Liver (tissue), 9 donors: Measurements from ENCODE around the gene LRRC19. TPM values are rescaled to one million over a fixed set of nuclear protein-coding genes. Genes with fewer than 3 reads are reported as not detected.

Source experiments
- DNase-seq: peaks from one replicate; pipeline ENCODE4 v3.0.0-alpha.2; 2017; ENCODE audit warnings: low spot score
- H3K27ac ChIP-seq, 2 donors: one replicate each; pipeline ENCODE4 v1.7.0; 2013; ENCODE audit warnings: inconsistent platforms in 2 of 2, low read length in 2 of 2, control low read depth in 1 of 2, low read depth in 1 of 2, mild to moderate bottlenecking in 1 of 2
- H3K27me3 ChIP-seq, 4 donors: one replicate each; pipeline versions ENCODE4 v1.6.1 to v1.7.0; 2013; ENCODE audit warnings: low read length in 3 of 4, inconsistent platforms in 1 of 4, mild to moderate bottlenecking in 1 of 4, moderate library complexity in 1 of 4; ENCODE audit not compliant: control insufficient read depth in 4 of 4, insufficient read depth in 4 of 4
- H3K36me3 ChIP-seq, 4 donors: one replicate each; pipeline versions ENCODE4 v1.6.1 to v1.7.0; 2013; ENCODE audit warnings: low read length in 3 of 4, mild to moderate bottlenecking in 3 of 4, low read depth in 1 of 4, moderate library complexity in 1 of 4; ENCODE audit not compliant: control insufficient read depth in 4 of 4, insufficient read depth in 3 of 4
- H3K4me1 ChIP-seq, 4 donors: one replicate each; pipeline versions ENCODE4 v1.6.1 to v1.7.0; 2013; ENCODE audit warnings: low read length in 3 of 4, mild to moderate bottlenecking in 3 of 4, moderate library complexity in 1 of 4; ENCODE audit not compliant: control insufficient read depth in 4 of 4, insufficient read depth in 4 of 4
- H3K4me3 ChIP-seq, 3 donors: one replicate each; pipeline versions ENCODE4 v1.6.1 to v1.7.0; 2013; ENCODE audit warnings: low read length in 3 of 3, control low read depth in 1 of 3, low read depth in 1 of 3, mild to moderate bottlenecking in 1 of 3
- H3K9ac ChIP-seq, 2 donors: one replicate each; pipeline ENCODE4 v1.7.0; 2013; ENCODE audit warnings: low read length in 2 of 2, mild to moderate bottlenecking in 2 of 2, moderate library complexity in 2 of 2, control low read depth in 1 of 2, low read depth in 1 of 2
- H3K9me3 ChIP-seq, 4 donors: one replicate each; pipeline versions ENCODE4 v1.6.1 to v1.7.0; 2013; ENCODE audit warnings: low read length in 3 of 4; ENCODE audit not compliant: control insufficient read depth in 4 of 4
- EGR1 ChIP-seq, 2 donors: IDR thresholded peaks; 2 replicates each; pipeline ENCODE4 v1.6.1; 2016 to 2018; ENCODE audit warnings: antibody characterized with exemption in 2 of 2, low read depth in 2 of 2
- FOXA1 ChIP-seq: IDR thresholded peaks from 2 replicates; pipeline ENCODE4 v1.6.1; 2016; ENCODE audit warnings: antibody characterized with exemption
- FOXA2 ChIP-seq: IDR thresholded peaks from 2 replicates; pipeline ENCODE4 v1.6.1; 2016; ENCODE audit warnings: antibody characterized with exemption
- GABPA ChIP-seq, 2 donors: IDR thresholded peaks in 1 of 2; conservative IDR thresholded peaks in 1 of 2; 2 replicates each; pipeline ENCODE4 v1.6.1; 2016; ENCODE audit warnings: antibody characterized with exemption in 2 of 2, mild to moderate bottlenecking in 1 of 2, moderate library complexity in 1 of 2
- HNF4A ChIP-seq, 2 donors: conservative IDR thresholded peaks; 2 replicates each; pipeline ENCODE4 v1.6.1; 2016; ENCODE audit warnings: antibody characterized with exemption in 2 of 2, mild to moderate bottlenecking in 2 of 2
- HNF4G ChIP-seq: IDR thresholded peaks from 2 replicates; pipeline ENCODE4 v1.6.1; 2016; ENCODE audit warnings: antibody characterized with exemption
- JUND ChIP-seq, 2 donors: IDR thresholded peaks; 2 replicates each; pipeline ENCODE4 v1.6.1; 2016; ENCODE audit warnings: antibody characterized with exemption in 2 of 2
- NR2F2 ChIP-seq: IDR thresholded peaks from 2 replicates; pipeline ENCODE4 v1.6.1; 2016; ENCODE audit warnings: antibody characterized with exemption
- RAD21 ChIP-seq, 2 donors: IDR thresholded peaks; 2 replicates each; pipeline ENCODE4 v1.6.1; 2016; ENCODE audit warnings: antibody characterized with exemption in 2 of 2, mild to moderate bottlenecking in 2 of 2
- RXRA ChIP-seq, 2 donors: IDR thresholded peaks; 2 replicates each; pipeline ENCODE4 v1.6.1; 2017 to 2018; ENCODE audit warnings: antibody characterized with exemption in 2 of 2, mild to moderate bottlenecking in 1 of 2
- SP1 ChIP-seq: IDR thresholded peaks from 2 replicates; pipeline ENCODE4 v1.6.1; 2018; ENCODE audit warnings: antibody characterized with exemption, mild to moderate bottlenecking
- TAF1 ChIP-seq: conservative IDR thresholded peaks from 2 replicates; pipeline ENCODE4 v1.6.1; 2016; ENCODE audit warnings: antibody characterized with exemption, mild to moderate bottlenecking
- YY1 ChIP-seq: IDR thresholded peaks from 2 replicates; pipeline ENCODE4 v1.6.1; 2016; ENCODE audit warnings: antibody characterized with exemption, mild to moderate bottlenecking
- WGBS: extraction: QIAGEN DNeasy Blood & Tissue Kit; methylation state at CpG from one replicate; pipeline ENCODE4 v1.1.7; 2013; 5-methylcytosine and 5-hydroxymethylcytosine counted together
- polyA plus RNA-seq, 2 donors: library from polyadenylated mRNA; stranded (reverse) in 1 of 2; unstranded in 1 of 2; fragments of 200-250 nt in 1 of 2; fragments of >200 nt in 1 of 2; fragmentation: Nextera tagmentation in 1 of 2; extraction: Ambion mirVana in 1 of 2; gene quantifications; one replicate each; pipeline versions ENCODE4 v1.2.1 to v1.2.3, GENCODE V29; 2013 to 2015
- total RNA-seq, 2 donors: library from RNA; depleted of rRNA; stranded (reverse); fragments of >200 nt; gene quantifications; one replicate each; pipeline ENCODE4 v1.2.3, GENCODE V29; 2014
- TF ChIP-seq, protein P1 (sequence below): fragments of 150-350 bp; IDR thresholded peaks from 2 replicates; pipeline ENCODE4 v1.5.1; 2017; ENCODE audit warnings: improper control_type of control experiment, low read depth, low read length; ENCODE audit not compliant: missing input control
- TF ChIP-seq, protein P2 (sequence below): IDR thresholded peaks from 2 replicates; pipeline ENCODE4 v1.6.1; 2016; ENCODE audit warnings: antibody characterized with exemption
- TF ChIP-seq, protein P3 (sequence below): IDR thresholded peaks from 2 replicates; pipeline ENCODE4 v1.6.1; 2016; ENCODE audit warnings: antibody characterized with exemption, mild to moderate bottlenecking
- TF ChIP-seq, protein P4 (sequence below): IDR thresholded peaks from 2 replicates; pipeline ENCODE4 v1.6.1; 2016; ENCODE audit warnings: antibody characterized with exemption
- TF ChIP-seq, protein P5 (sequence below): IDR thresholded peaks from 2 replicates; pipeline ENCODE4 v1.6.1; 2016; ENCODE audit warnings: antibody characterized with exemption
- donor health status: healthy.
- donor health status: healthy.
- donor health status: healthy.
- donor health status: healthy.
- donor health status: healthy.

The LRRC19 gene
- total and polyA plus RNA-seq, 4 donors = 0.27 to 2.1 (median 1.9) TPM

DNA sequence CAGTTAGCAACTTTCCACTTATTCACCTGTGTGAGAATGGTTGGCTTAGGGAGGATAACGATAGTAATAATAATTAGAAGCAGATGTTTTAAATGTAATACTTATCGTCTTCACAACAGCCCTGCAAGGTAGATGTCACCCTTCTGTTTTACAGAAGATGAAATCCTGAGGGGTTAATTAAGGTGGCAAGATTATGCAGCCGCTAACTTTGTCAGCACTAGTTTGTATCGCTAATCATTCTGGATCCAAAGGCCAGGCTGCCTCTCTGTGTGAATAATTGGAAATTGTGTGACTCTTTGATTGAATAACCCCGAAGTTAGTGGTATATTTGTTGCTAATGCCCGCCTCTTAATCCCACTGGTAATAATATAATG is 48.6 kb downstream of the LRRC19 start:
- Histone ChIP-seq H3K4me3 (peak overlapping the region; percentile 50 to 75 (median 55)), H3K9me3 (no peaks in the 10 kb centered on the region), H3K4me1 (peaks cover 0 to 14% (median 3%) of the 10 kb centered on the region in 4 donors), H3K27ac (peak overlapping the region; percentile 54 to 71), H3K36me3 (no peaks in the 10 kb centered on the region), H3K27me3 (no peaks in the 10 kb centered on the region), H3K9ac (peak overlapping the region; percentile 57 to 65)
- TF ChIP-seq SP1 (no peak), JUND (IDR thresholded peaks at IDR 0.05) (no peak), EGR1 (IDR thresholded peaks at IDR 0.05; ENCODE audit: low read depth in 2 of 2) (no peak), HNF4A (conservative IDR thresholded peaks at IDR 0.05) (no peak), NR2F2 (no peak), RAD21 (IDR thresholded peaks at IDR 0.05) (no peak)
- TF ChIP-seq, protein P1, sequence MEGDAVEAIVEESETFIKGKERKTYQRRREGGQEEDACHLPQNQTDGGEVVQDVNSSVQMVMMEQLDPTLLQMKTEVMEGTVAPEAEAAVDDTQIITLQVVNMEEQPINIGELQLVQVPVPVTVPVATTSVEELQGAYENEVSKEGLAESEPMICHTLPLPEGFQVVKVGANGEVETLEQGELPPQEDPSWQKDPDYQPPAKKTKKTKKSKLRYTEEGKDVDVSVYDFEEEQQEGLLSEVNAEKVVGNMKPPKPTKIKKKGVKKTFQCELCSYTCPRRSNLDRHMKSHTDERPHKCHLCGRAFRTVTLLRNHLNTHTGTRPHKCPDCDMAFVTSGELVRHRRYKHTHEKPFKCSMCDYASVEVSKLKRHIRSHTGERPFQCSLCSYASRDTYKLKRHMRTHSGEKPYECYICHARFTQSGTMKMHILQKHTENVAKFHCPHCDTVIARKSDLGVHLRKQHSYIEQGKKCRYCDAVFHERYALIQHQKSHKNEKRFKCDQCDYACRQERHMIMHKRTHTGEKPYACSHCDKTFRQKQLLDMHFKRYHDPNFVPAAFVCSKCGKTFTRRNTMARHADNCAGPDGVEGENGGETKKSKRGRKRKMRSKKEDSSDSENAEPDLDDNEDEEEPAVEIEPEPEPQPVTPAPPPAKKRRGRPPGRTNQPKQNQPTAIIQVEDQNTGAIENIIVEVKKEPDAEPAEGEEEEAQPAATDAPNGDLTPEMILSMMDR = no peak
- TF ChIP-seq, protein P2, sequence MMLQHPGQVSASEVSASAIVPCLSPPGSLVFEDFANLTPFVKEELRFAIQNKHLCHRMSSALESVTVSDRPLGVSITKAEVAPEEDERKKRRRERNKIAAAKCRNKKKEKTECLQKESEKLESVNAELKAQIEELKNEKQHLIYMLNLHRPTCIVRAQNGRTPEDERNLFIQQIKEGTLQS = no peak
- 24% methylated on average over 6 of the region's 6 CpGs for whole genome bisulfite sequencing
- no peak for DNase-seq

DNA sequence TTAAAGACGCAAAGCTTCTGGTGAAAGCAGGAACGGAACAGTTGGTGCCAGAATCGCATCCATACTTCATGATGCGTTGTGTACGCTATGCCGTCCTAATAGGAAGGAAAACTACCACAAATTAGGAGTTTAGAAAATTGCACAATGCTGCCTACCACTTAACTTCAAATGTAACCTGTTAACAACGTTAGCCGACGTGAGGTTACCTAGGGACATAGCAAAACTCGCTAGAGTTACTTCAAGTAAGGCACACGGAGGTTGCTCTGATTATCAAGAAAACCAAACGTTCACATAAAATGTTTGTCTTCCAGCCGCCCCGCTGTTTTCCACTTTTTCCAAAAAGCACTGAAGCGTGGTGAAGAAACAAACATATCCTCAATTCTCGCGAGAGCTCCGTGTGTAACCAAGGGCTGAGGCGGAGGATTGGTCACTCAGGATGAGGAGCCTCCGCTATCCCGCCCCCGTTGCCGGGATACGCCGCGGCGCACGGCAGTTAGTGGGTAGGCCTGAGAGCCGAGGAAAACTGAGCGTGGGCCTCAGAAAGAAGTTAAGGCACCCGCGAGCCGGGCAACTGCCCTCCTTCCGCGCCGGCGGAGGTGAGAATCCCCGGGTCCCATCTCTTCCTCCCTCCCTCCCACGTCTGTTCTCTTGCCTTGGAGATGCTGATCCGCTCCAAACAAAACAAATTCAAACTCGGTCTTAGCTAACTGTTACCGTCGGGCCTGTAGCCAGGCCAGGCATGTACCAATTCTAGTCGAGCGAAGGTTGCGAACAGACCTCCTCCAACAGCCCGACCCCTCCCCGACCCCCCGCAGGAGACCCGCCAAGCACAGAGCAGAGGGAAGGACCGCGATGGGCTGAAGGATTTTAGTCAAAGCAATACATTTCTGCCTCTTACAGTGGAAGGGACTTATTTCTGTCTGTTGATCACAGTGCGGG is 49.3 kb downstream of the LRRC19 start, which contains the start of gene IFT74:
Gene IFT74 (plus strand): TSS at position 492 of the 939 bp plus-strand sequence. CDS start 5,556 bp downstream, outside the sequence.
- Histone ChIP-seq H3K27me3 (no peaks in the 10 kb centered on the region), H3K36me3 (no peaks in the 10 kb centered on the region), H3K9me3 (no peaks in the 10 kb centered on the region), H3K4me3 (peak within 1 kb of the TSS; percentile 50 to 75 (median 55)), H3K4me1 (peaks cover 0 to 14% (median 3%) of the 10 kb centered on the region in 4 donors), H3K27ac (peak within 1 kb of the TSS; percentile 63 to 74), H3K9ac (peak within 1 kb of the TSS; percentile 65 to 70)
- peak; percentile 94 for DNase-seq
- under 1% methylated on average over 53 of the region's 53 CpGs for WGBS
- peak in 1 of 2 donors; percentile 22 for TF ChIP-seq RAD21 (IDR thresholded peaks at IDR 0.05)
- TF ChIP-seq SP1 = peak; percentile 64
- TF ChIP-seq, protein P3, sequence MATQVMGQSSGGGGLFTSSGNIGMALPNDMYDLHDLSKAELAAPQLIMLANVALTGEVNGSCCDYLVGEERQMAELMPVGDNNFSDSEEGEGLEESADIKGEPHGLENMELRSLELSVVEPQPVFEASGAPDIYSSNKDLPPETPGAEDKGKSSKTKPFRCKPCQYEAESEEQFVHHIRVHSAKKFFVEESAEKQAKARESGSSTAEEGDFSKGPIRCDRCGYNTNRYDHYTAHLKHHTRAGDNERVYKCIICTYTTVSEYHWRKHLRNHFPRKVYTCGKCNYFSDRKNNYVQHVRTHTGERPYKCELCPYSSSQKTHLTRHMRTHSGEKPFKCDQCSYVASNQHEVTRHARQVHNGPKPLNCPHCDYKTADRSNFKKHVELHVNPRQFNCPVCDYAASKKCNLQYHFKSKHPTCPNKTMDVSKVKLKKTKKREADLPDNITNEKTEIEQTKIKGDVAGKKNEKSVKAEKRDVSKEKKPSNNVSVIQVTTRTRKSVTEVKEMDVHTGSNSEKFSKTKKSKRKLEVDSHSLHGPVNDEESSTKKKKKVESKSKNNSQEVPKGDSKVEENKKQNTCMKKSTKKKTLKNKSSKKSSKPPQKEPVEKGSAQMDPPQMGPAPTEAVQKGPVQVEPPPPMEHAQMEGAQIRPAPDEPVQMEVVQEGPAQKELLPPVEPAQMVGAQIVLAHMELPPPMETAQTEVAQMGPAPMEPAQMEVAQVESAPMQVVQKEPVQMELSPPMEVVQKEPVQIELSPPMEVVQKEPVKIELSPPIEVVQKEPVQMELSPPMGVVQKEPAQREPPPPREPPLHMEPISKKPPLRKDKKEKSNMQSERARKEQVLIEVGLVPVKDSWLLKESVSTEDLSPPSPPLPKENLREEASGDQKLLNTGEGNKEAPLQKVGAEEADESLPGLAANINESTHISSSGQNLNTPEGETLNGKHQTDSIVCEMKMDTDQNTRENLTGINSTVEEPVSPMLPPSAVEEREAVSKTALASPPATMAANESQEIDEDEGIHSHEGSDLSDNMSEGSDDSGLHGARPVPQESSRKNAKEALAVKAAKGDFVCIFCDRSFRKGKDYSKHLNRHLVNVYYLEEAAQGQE = peak; percentile 46
- no peak for TF ChIP-seq JUND (IDR thresholded peaks at IDR 0.05)
- TF ChIP-seq, protein P1 = no peak
- TF ChIP-seq, protein P2 = no peak
- TF ChIP-seq GABPA (IDR thresholded peaks at IDR 0.05 in 1 of 2, conservative IDR thresholded peaks at IDR 0.05 in 1 of 2) = peak in 1 of 2 donors; percentile 69
- TF ChIP-seq YY1 = peak; percentile 61
- TF ChIP-seq HNF4A (conservative IDR thresholded peaks at IDR 0.05) = no peak
- TF ChIP-seq FOXA1 = peak; percentile 7
- TF ChIP-seq EGR1 (IDR thresholded peaks at IDR 0.05; ENCODE audit: low read depth in 2 of 2) = peak in 1 of 2 donors; percentile 18
- peak in 1 of 2 donors; percentile 51 for TF ChIP-seq RXRA (IDR thresholded peaks at IDR 0.05)
- TF ChIP-seq NR2F2 = no peak
- TF ChIP-seq, protein P4, sequence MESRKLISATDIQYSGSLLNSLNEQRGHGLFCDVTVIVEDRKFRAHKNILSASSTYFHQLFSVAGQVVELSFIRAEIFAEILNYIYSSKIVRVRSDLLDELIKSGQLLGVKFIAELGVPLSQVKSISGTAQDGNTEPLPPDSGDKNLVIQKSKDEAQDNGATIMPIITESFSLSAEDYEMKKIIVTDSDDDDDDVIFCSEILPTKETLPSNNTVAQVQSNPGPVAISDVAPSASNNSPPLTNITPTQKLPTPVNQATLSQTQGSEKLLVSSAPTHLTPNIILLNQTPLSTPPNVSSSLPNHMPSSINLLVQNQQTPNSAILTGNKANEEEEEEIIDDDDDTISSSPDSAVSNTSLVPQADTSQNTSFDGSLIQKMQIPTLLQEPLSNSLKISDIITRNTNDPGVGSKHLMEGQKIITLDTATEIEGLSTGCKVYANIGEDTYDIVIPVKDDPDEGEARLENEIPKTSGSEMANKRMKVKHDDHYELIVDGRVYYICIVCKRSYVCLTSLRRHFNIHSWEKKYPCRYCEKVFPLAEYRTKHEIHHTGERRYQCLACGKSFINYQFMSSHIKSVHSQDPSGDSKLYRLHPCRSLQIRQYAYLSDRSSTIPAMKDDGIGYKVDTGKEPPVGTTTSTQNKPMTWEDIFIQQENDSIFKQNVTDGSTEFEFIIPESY = peak; percentile 99
- peak; percentile 60 for TF ChIP-seq FOXA2
- no peak for TF ChIP-seq HNF4G
- TF ChIP-seq, protein P5, sequence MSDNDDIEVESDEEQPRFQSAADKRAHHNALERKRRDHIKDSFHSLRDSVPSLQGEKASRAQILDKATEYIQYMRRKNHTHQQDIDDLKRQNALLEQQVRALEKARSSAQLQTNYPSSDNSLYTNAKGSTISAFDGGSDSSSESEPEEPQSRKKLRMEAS = peak; percentile 52
- no peak for TF ChIP-seq TAF1
